HepG2 (cell line): Measurements from ENCODE around the gene AUP1. TPM values are rescaled to one million over a fixed set of nuclear protein-coding genes. Genes with fewer than 3 reads are reported as not detected.

Source experiments
- KIAA2018 ChIP-seq: sonication (generic); formaldehyde crosslinking; IDR thresholded peaks from 2 replicates; pipeline ENCODE4 v1.5.0; 2020; ENCODE audit warnings: mild to moderate bottlenecking, missing genetic modification reagents, borderline replicate concordance
- SMC3 ChIP-seq: IDR thresholded peaks from 2 replicates; pipeline ENCODE4 v1.6.1; 2011; ENCODE audit warnings: low read length, improper control_type of control experiment
- SMYD3 ChIP-seq: sonication (generic); formaldehyde crosslinking; IDR thresholded peaks from 2 replicates; pipeline ENCODE4 v1.8.1; 2023; ENCODE audit warnings: mild to moderate bottlenecking, missing genetic modification reagents
- SNAPC5 ChIP-seq: sonication (generic); formaldehyde crosslinking; IDR thresholded peaks from 2 replicates; pipeline ENCODE4 v1.8.1; 2023; ENCODE audit warnings: mild to moderate bottlenecking, missing genetic modification reagents, borderline replicate concordance
- SP4 ChIP-seq: sonication (generic); formaldehyde crosslinking; IDR thresholded peaks from 2 replicates; pipeline ENCODE4 v1.8.1; 2023; ENCODE audit warnings: mild to moderate bottlenecking, missing genetic modification reagents
- ZBTB40 ChIP-seq, 2 experiments: fragments of 450-650 bp in 1 of 2; sonication (generic) in 1 of 2; formaldehyde crosslinking in 1 of 2; IDR thresholded peaks; 2 replicates each; pipeline versions ENCODE4 v1.6.1 to v1.8.0; 2016 to 2022; ENCODE audit warnings: antibody characterized with exemption in 1 of 2, mild to moderate bottlenecking in 1 of 2, missing genetic modification reagents in 1 of 2
- ZBTB43 ChIP-seq: sonication (generic); formaldehyde crosslinking; conservative IDR thresholded peaks from 2 replicates; pipeline ENCODE4 v1.4.0; 2020; ENCODE audit warnings: missing genetic modification reagents
- polyA plus RNA-seq, 8 experiments: library from polyadenylated mRNA; depleted of rRNA in 3 of 8; stranded (reverse) in 7 of 8; unstranded in 1 of 8; fragments of >200 nt; fragmentation: Illumina TruSeq in 4 of 8; extraction: Trizol in 4 of 8; gene quantifications; 2 replicates each; pipeline versions ENCODE4 v1.2.1 to v1.2.3, GENCODE V29; 2011 to 2016; ENCODE audit warnings: low read depth in 4 of 8, missing spikeins in 1 of 8, mixed read lengths in 1 of 8; ENCODE audit not compliant: insufficient read depth in 1 of 8
- total RNA-seq, 5 experiments: library from RNA; depleted of rRNA; stranded (reverse); fragments of >200 nt; fragmentation: Illumina TruSeq; extraction: Trizol; gene quantifications; 2 replicates each; pipeline ENCODE4 v1.2.3, GENCODE V29; 2016; ENCODE audit warnings: low read depth in 1 of 5

The AUP1 gene
- total and polyA plus RNA-seq, 2 of the 13 experiments (the other 11 are each of a cell fraction or from before 2014, with no cell fraction given) = 174 to 267 TPM

- no peak for TF ChIP-seq ZBTB40 (IDR thresholded peaks at IDR 0.05)
- 0 out of 2 replicates have a peak, but pooled peaks have one; percentile 13 for TF ChIP-seq ZBTB40 (CRISPR knock-in tag; IDR thresholded peaks at IDR 0.05)
- no peak for TF ChIP-seq KIAA2018 (CRISPR knock-in tag)
- no peak for TF ChIP-seq ZBTB43
- 0 out of 2 replicates have a peak, but pooled peaks have one; percentile 62 for TF ChIP-seq SMYD3 (CRISPR knock-in tag)
- 0 out of 2 replicates have a peak, but pooled peaks have one; percentile 61 for TF ChIP-seq SP4 (CRISPR knock-in tag)
- no peak for TF ChIP-seq SMC3
- TF ChIP-seq SNAPC5 = no peak
Measured at GRCh38 chr2:74548285-74548899, 18.9 kb upstream of the AUP1 start (continued).
